Occipital lobe (tissue), 2 donors: ENCODE data around the gene CNST. TPM values are rescaled to one million over a fixed set of nuclear protein-coding genes. Genes with fewer than 3 reads are reported as not detected.

Source experiments
- DNase-seq: peaks from one replicate; lab custom pipeline; 2025; lab: John Stamatoyannopoulos, UW
- total RNA-seq: library from RNA; depleted of rRNA; stranded (reverse); fragments of >200 nt; gene quantifications from one replicate; pipeline ENCODE4 v1.2.3, GENCODE V29; 2014

CNST gene
- 32.4 TPM for total RNA-seq

GRCh38 chr1:246566128-246566812, at the start of gene CNST, which contains the start of gene TFB2M:
TSS of gene CNST (plus strand) at chr1:246566456. CDS start at chr1:246591563, 25,107 bp downstream.
TSS of gene TFB2M (minus strand) at chr1:246566261. CDS start at chr1:246566138, 123 bp downstream.
- peak; percentile 96 for DNase-seq

GRCh38 chr1:246517391-246517790, 48.9 kb upstream of the CNST start:
- no peak for DNase-seq

GRCh38 chr1:246518456-246519205, 47.6 kb upstream of the CNST start:
- DNase-seq = no peak

DNA sequence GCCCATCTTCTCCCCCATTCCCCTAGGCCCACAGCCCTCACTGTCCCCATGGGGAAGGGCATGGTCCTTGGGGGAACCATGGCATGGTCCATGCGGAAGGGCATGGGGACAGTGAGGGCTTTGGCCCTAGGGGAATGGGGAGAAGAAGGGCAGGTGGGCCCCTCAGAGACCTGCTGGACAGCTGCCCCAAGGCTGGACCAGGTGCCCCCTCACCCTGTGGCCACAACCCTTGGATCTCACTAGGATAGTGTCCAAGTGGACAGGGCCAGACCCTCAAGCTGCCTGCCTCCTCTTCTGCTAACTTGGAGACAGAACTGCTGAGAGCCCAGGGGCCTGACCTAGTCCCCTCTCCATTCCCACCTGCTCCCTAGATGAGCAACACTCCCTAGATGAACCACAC, 46.7 kb upstream of the CNST start:
- DNase-seq = no peak

DNA sequence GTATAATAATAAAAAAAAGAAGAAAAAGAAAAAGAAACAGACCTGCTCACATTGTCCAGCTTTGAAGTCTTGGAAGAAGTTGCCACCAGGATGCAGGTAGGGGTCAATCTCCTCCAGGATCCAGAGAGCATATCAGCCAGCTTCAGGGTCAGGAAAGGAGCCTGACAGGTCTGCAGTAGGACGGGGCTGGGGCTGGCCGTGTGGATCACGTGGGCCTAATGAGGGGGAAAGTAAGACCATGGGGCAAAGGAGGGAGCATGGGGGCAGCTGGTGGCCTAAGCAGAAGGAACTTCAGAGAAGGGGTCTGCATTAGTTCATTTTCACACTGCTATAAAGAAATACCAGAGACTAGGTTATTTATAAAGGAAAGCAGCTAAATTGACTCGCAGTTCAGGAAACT, 39.9 kb upstream of the CNST start:
- DNase-seq = no peak

GRCh38 chr1:246526915-246527314, 39.3 kb upstream of the CNST start:
- no peak for DNase-seq

DNA sequence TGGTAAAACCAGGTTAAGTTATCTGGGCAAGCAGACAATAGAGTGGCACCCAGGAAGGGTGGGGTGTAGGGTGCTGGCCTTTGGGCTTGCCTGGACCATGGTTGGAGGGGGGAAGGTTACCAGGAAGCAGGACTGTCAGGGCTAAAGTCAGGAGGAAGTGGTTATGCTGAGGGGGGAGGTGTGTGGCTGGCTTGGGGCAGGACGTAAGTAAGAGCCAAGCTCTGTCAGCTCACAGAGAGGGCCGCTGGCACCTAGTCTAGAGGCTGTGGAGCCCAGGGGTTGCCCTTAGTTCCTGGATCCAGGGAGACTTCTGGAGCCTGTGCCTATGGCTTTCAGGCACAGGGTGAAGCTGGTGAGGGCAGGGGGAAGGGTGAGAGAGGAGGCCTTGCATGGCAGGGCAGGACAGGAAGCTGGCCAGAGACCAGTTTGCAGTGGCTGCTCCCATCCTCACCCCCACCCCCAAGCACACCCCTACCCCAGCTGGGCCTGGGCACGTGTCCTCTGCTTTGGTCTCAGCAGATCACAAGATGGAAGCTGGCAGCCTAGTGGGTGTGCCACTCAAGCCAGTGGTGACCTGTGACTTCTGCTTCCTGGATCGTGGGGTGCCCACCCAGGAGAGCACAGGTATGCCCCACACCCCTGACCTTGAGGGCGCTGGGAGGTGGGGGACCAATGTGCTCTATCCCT, 38.7 kb upstream of the CNST start:
- DNase-seq = no peak

DNA sequence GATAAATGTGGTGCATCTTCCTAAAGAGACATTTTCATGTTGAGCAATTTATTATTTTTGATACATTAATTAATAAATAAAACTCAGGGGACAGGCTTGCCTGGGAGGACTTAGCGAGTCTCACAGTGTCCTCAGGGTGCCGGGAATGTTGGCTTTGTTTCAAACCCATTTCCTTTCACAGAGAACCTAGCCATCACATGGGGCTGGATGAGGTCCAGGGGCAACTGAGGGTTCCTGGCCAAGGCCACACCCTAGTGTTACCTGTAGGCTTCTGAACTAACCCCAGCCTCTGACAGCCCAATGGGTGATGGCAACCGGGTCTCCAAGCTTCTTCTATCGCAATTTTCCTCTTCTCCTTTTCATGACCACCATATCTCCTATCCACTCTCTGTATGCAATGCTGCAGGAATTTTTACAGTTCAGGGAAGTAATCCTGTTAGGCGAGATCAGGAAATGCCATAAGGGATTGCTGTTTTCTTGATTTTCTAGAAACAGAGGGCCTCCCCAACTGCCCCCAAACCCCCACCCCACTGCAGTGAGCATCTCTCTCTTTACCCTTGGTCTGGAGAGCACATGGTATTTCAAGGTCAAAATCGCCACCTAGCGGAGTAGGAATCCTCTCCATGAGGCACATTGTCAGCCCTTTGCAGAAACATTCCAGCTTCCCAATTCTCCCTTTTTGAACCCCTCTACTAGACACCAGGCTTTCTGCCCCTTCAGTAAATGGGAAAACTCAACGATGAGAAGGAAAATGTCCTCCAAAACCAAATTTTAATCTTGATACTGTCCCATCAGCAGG, 37.1 kb upstream of the CNST start:
- DNase-seq = no peak

GRCh38 chr1:246530482-246530881, 35.8 kb upstream of the CNST start:
- no peak for DNase-seq

- DNase-seq = no peak
These were observed 33.7 kb upstream of the CNST start for GRCh38 chr1:246532519-246532918.

- DNase-seq = no peak
These were observed 32.8 kb upstream of the CNST start for GRCh38 chr1:246533371-246533905.

- DNase-seq = no peak
These were observed 32.1 kb upstream of the CNST start for GRCh38 chr1:246534114-246534513.

- no peak for DNase-seq
These were observed 28.8 kb upstream of the CNST start for GRCh38 chr1:246537441-246537840.

GRCh38 chr1:246537887-246538286, 28.4 kb upstream of the CNST start:
- no peak for DNase-seq

- no peak for DNase-seq
These were observed 25.3 kb upstream of the CNST start for GRCh38 chr1:246540738-246541491.

GRCh38 chr1:246544001-246544400, 22.3 kb upstream of the CNST start:
- no peak for DNase-seq

GRCh38 chr1:246549665-246550064, 16.6 kb upstream of the CNST start:
- no peak for DNase-seq

DNA sequence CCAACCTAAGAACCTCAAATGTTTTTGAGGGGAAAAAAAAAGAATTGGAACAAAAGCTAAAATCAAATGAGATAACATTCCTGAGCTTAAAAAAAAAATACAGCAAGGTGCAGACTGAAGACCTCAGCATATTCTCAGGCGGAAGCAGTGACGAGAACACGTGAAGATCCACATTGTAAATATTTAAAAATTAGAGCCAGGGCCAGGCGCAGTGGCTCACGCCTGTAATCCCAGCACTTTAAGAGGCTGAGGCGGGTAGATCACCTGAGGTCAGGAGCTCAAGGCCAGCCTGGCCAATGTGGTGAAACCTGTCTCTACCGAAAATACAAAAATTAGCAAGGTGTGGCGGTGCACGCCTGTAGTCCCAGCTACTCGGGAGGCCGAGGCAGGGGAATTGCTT, 15.9 kb upstream of the CNST start:
- no peak for DNase-seq

DNA sequence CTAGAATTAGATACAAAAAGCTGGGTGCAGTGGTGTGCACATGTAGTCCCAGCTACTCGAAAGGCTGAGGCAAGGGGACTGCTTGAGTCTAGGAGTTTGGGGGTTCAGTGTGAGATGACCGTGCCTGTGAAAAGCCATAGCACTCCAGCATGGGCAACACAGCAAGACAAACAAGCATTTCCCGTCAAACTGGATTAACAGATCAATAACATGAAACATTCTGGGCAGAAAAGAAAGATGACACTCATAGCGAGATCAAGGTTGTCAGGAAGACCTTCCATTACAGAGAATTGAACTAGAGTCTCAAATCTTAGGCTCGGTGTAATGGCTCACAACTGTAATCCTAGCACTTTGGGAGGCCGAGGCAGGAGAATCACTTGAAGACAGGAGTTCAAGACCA, 14.1 kb upstream of the CNST start:
- DNase-seq = no peak

DNA sequence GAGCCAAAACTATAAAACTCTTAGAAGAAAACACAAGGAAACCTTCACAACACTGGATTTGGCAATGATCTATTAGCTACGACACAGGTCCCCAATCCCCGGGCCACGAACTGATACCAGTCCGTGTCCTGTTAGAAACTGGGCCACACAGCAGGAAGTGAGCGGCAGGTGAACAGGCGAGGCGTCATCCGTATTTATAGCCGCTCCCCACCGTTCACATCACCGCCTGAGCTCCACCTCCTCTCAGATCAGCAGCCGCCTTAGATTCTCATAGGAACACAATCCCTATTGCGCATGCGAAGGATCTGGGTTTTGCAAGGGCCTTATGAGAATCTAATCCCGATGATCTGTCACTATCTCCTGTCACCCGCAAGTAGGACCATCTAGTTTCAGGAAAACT, 12.1 kb upstream of the CNST start:
- no peak for DNase-seq

GRCh38 chr1:246558041-246558440, 8.2 kb upstream of the CNST start:
- DNase-seq = no peak
